ENCODE results near the gene NSUN6. TPM values are rescaled to one million over a fixed set of nuclear protein-coding genes. Genes with fewer than 3 reads are reported as not detected.
A peak's percentile ranks its signal among the peaks of the same experiment; 100 is the strongest.

NSUN6 gene
- total RNA-seq = 10 to 100 TPM; 19.0 to 24.9 TPM

GRCh38 chr10:18651324-18652007 lies at the start of gene NSUN6:
Gene NSUN6, minus strand, starts transcription at chr10:18651587. Its CDS starts 384 bp downstream, at chr10:18651203.
- Mint-ChIP-seq H3K4me3 (peak within 1 kb of the TSS; percentile 89), H3K9me3 (ENCODE audit: low read depth) (no peaks in the 10 kb centered on the region), H3K27me3 (no peaks in the 10 kb centered on the region), H3K4me1 (peaks cover 36% of the 10 kb centered on the region), H3K27ac (peak within 1 kb of the TSS; percentile 96), H3K36me3 (peaks cover 20% of the 10 kb centered on the region)
- ATAC-seq (peak; percentile 92), DNase-seq (peak; percentile 96)
- CTCF ChIA-PET = no interaction called here

- Mint-ChIP-seq H3K9me3 (ENCODE audit: low read depth) (no peaks in the 10 kb centered on the region), H3K4me1 (no peaks in the 10 kb centered on the region), H3K27ac (no peak overlapping the region), H3K4me3 (no peak overlapping the region), H3K36me3 (no peaks in the 10 kb centered on the region), H3K27me3 (no peaks in the 10 kb centered on the region)
- CTCF ChIA-PET = no interaction called here
- ATAC-seq (no peak), DNase-seq (no peak)
Measured at GRCh38 chr10:18699849-18700840, 48.8 kb upstream of the NSUN6 start.

- peaks cover 6% of the 10 kb centered on the region for H3K27me3 Mint-ChIP-seq
Measured at GRCh38 chr10:18690541-18690940, 39.2 kb upstream of the NSUN6 start.

GRCh38 chr10:18689498-18689897 lies 38.1 kb upstream of the NSUN6 start:
- CTCF ChIA-PET = no interaction called here
- ATAC-seq (no peak), DNase-seq (no peak)
- Mint-ChIP-seq H3K36me3 (no peaks in the 10 kb centered on the region), H3K9me3 (ENCODE audit: low read depth) (no peaks in the 10 kb centered on the region), H3K27ac (no peak overlapping the region), H3K27me3 (peaks cover 6% of the 10 kb centered on the region), H3K4me1 (peaks cover 9% of the 10 kb centered on the region), H3K4me3 (no peak overlapping the region)

More at GRCh38 chr10:18690541-18690940, 39.2 kb upstream of the NSUN6 start:
- CTCF ChIA-PET = no interaction called here
- Mint-ChIP-seq H3K9me3 (ENCODE audit: low read depth) (no peaks in the 10 kb centered on the region), H3K27ac (no peak overlapping the region), H3K36me3 (no peaks in the 10 kb centered on the region), H3K4me1 (no peaks in the 10 kb centered on the region), H3K4me3 (no peak overlapping the region)
- no peak for ATAC-seq
- DNase-seq = no peak

- ATAC-seq = no peak
- no peak overlapping the region for H3K4me3 Mint-ChIP-seq
- DNase-seq = no peak
- CTCF ChIA-PET = no interaction called here
- peaks cover 6% of the 10 kb centered on the region for H3K27me3 Mint-ChIP-seq
- no peaks in the 10 kb centered on the region for H3K9me3 Mint-ChIP-seq (ENCODE audit: low read depth)
- peaks cover 11% of the 10 kb centered on the region for H3K4me1 Mint-ChIP-seq
- no peak overlapping the region for H3K27ac Mint-ChIP-seq
- H3K36me3 Mint-ChIP-seq = peaks cover 4% of the 10 kb centered on the region
Measured at GRCh38 chr10:18687706-18688105, 36.3 kb upstream of the NSUN6 start.

DNA sequence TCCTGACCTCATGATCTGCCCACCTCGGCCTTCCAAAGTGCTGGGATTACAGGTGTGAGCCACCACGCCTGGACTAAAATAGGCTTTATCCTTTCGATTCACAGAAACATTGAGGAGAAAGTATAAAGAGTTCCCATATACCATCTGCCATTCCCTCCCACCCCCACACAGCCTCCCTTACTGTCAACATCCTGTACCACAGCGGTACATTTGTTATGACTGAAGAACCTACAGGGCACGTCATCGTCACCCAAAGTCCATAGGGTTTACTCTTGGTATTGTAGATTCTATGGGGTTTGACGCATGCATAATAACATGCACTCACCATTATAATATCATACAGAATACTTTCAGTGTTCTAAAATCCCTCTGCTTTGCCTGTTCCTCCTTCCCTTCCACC lies 35.8 kb upstream of the NSUN6 start:
- CTCF ChIA-PET = no interaction called here

DNA sequence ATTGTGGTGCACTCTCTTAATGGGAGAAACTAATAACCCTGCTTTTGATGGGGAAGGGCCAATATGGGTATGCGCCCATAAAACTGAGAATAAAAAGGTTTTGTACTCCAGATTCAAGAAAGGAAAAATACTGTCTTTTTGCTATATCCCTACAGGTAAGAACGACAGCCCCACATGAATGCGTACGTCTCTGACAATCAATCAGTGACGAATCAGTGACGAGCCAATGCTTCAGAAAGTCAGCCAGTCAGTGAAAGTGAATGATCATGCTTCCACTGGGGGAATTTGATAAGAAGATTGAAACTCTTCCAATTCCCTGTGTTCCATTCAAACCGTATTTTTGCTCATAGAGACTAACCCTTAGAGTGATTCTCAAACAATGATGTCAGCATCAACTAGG lies 34.2 kb upstream of the NSUN6 start:
- CTCF ChIA-PET = no interaction called here

More for the DNA sequence above, 35.8 kb upstream of the NSUN6 start:
- peaks cover 6% of the 10 kb centered on the region for H3K36me3 Mint-ChIP-seq
- H3K4me3 Mint-ChIP-seq = no peak overlapping the region
- ATAC-seq (no peak), DNase-seq (no peak)
- no peaks in the 10 kb centered on the region for H3K9me3 Mint-ChIP-seq (ENCODE audit: low read depth)
- peaks cover 6% of the 10 kb centered on the region for H3K27me3 Mint-ChIP-seq
- peaks cover 11% of the 10 kb centered on the region for H3K4me1 Mint-ChIP-seq
- no peak overlapping the region for H3K27ac Mint-ChIP-seq

GRCh38 chr10:18684953-18685352 lies 33.6 kb upstream of the NSUN6 start:
- CTCF ChIA-PET = interaction anchor here (0.9 kb wide), 1 partner anchor 22 kb away, joined by 3 read pairs; no protein-coding TSS in a partner anchor
- Mint-ChIP-seq H3K9me3 (ENCODE audit: low read depth) (no peaks in the 10 kb centered on the region), H3K27ac (no peak overlapping the region), H3K27me3 (peaks cover 6% of the 10 kb centered on the region), H3K4me1 (peaks cover 11% of the 10 kb centered on the region), H3K36me3 (peaks cover 10% of the 10 kb centered on the region), H3K4me3 (no peak overlapping the region)
- DNase-seq (no peak), ATAC-seq (peak; percentile 55)

More for the DNA sequence above, 34.2 kb upstream of the NSUN6 start:
- Mint-ChIP-seq H3K4me1 (peaks cover 11% of the 10 kb centered on the region), H3K27ac (no peak overlapping the region), H3K9me3 (ENCODE audit: low read depth) (no peaks in the 10 kb centered on the region), H3K27me3 (peaks cover 6% of the 10 kb centered on the region), H3K36me3 (peaks cover 10% of the 10 kb centered on the region), H3K4me3 (no peak overlapping the region)
- ATAC-seq (no peak), DNase-seq (no peak)

GRCh38 chr10:18684416-18684815 lies 33.0 kb upstream of the NSUN6 start:
- Mint-ChIP-seq H3K9me3 (ENCODE audit: low read depth) (no peaks in the 10 kb centered on the region), H3K36me3 (peaks cover 10% of the 10 kb centered on the region), H3K27me3 (peaks cover 6% of the 10 kb centered on the region), H3K27ac (no peak overlapping the region), H3K4me1 (peaks cover 11% of the 10 kb centered on the region), H3K4me3 (no peak overlapping the region)
- no peak for ATAC-seq
- CTCF ChIA-PET = interaction anchor here (0.9 kb wide), 1 partner anchor 22 kb away, joined by 3 read pairs; no protein-coding TSS in a partner anchor
- no peak for DNase-seq

DNA sequence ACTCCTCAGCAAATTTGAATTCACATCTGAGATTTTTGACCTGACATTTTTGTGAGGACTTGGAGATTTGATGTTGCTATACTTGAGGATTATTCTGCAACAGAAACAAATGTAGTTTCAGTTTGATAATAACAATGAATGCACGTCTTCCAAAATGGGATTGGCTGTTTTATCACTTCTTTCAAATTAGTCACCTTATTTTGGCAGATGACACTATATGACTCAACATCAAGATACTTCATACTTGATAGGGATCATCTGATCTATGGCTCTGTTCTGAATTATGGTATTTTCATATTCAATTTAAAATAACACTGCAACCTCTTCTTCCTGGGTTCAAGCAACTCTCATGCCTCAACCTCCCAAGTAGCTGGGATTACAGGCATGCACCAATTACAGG lies 32.0 kb upstream of the NSUN6 start:
- peaks cover 11% of the 10 kb centered on the region for H3K4me1 Mint-ChIP-seq
- H3K27me3 Mint-ChIP-seq = peaks cover 3% of the 10 kb centered on the region
- CTCF ChIA-PET = no interaction called here

DNA sequence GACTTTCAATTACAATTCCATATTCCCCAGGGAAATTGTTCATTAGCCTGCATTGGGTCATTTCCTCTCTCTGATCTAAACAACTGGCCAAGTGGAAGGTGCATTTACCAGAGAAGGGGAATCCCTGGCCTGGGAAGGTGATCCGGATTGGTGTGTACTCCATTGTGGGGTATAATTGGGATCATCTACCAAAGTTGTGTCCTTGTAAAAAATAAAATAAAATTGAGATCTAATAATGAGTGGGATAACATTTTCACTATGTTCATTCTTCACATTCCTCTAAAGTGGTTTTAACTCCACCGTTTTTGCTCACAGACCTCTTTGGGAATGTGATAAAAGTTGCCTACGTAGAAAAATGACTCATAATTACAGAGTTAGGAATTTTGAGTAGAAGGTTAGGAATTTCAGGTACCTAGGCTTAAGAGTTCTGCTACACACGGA lies 30.6 kb upstream of the NSUN6 start:
- H3K4me3 Mint-ChIP-seq = no peak overlapping the region
- DNase-seq = no peak
- H3K27me3 Mint-ChIP-seq = no peaks in the 10 kb centered on the region
- CTCF ChIA-PET = no interaction called here
- H3K9me3 Mint-ChIP-seq (ENCODE audit: low read depth) = no peaks in the 10 kb centered on the region
- peaks cover 11% of the 10 kb centered on the region for H3K4me1 Mint-ChIP-seq
- ATAC-seq = no peak
- H3K27ac Mint-ChIP-seq = no peak overlapping the region
- peaks cover 11% of the 10 kb centered on the region for H3K36me3 Mint-ChIP-seq

More for the DNA sequence above, 32.0 kb upstream of the NSUN6 start:
- DNase-seq (no peak), ATAC-seq (peak; percentile 42)
- Mint-ChIP-seq H3K4me3 (no peak overlapping the region), H3K9me3 (ENCODE audit: low read depth) (no peaks in the 10 kb centered on the region), H3K27ac (no peak overlapping the region), H3K36me3 (peaks cover 10% of the 10 kb centered on the region)

GRCh38 chr10:18681366-18681765 lies 30.0 kb upstream of the NSUN6 start:
- Mint-ChIP-seq H3K4me3 (no peak overlapping the region), H3K4me1 (peaks cover 11% of the 10 kb centered on the region), H3K9me3 (ENCODE audit: low read depth) (no peaks in the 10 kb centered on the region), H3K36me3 (peaks cover 15% of the 10 kb centered on the region), H3K27ac (no peak overlapping the region), H3K27me3 (no peaks in the 10 kb centered on the region)
- ATAC-seq (no peak), DNase-seq (no peak)
- CTCF ChIA-PET = no interaction called here

- Mint-ChIP-seq H3K9me3 (ENCODE audit: low read depth) (no peaks in the 10 kb centered on the region), H3K4me1 (peaks cover 11% of the 10 kb centered on the region), H3K36me3 (peaks cover 15% of the 10 kb centered on the region), H3K27ac (no peak overlapping the region), H3K27me3 (no peaks in the 10 kb centered on the region), H3K4me3 (no peak overlapping the region)
- CTCF ChIA-PET = no interaction called here
- ATAC-seq = no peak
- DNase-seq = no peak
Measured at GRCh38 chr10:18680754-18681153, 29.4 kb upstream of the NSUN6 start.
